ENCODE results near the gene CSRP1.

Gene CSRP1

DNA sequence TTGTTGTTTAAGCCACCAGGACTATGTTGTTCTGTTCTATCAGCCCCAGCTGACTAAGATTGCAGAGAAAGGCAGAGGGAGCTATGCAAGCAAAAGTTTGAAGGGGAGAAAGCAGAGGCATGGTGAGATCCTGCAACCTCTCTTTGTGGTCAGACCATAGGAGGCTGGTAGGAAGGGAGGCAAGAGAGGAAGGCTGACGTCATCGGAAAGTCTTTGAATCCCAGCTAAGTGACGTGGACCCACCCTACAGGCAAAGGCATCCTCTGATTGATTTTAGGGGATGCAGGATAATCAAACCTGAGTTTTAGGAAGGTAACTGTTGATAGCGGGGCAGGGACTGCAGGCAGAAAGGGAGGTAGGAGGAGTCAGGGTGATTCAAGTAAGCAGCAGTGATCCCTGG lies 62.1 kb downstream of the CSRP1 start:
- Histone ChIP-seq H3K4me3 (ENCODE audit: low read depth, low read length) (no peak overlapping the region), H3K27ac (no peak overlapping the region), H3K9me3 (ENCODE audit: severe bottlenecking) (peaks cover 13% of the 10 kb centered on the region), H3K36me3 (no peaks in the 10 kb centered on the region), H3K27me3 (ENCODE audit: insufficient read depth, low read depth, severe bottlenecking) (no peaks in the 10 kb centered on the region)
- DNase-seq, result no peak
- TF ChIP-seq, protein P1, sequence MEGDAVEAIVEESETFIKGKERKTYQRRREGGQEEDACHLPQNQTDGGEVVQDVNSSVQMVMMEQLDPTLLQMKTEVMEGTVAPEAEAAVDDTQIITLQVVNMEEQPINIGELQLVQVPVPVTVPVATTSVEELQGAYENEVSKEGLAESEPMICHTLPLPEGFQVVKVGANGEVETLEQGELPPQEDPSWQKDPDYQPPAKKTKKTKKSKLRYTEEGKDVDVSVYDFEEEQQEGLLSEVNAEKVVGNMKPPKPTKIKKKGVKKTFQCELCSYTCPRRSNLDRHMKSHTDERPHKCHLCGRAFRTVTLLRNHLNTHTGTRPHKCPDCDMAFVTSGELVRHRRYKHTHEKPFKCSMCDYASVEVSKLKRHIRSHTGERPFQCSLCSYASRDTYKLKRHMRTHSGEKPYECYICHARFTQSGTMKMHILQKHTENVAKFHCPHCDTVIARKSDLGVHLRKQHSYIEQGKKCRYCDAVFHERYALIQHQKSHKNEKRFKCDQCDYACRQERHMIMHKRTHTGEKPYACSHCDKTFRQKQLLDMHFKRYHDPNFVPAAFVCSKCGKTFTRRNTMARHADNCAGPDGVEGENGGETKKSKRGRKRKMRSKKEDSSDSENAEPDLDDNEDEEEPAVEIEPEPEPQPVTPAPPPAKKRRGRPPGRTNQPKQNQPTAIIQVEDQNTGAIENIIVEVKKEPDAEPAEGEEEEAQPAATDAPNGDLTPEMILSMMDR (IDR thresholded peaks at IDR 0.05; ENCODE audit: low read depth, low read length), result no peak

DNA sequence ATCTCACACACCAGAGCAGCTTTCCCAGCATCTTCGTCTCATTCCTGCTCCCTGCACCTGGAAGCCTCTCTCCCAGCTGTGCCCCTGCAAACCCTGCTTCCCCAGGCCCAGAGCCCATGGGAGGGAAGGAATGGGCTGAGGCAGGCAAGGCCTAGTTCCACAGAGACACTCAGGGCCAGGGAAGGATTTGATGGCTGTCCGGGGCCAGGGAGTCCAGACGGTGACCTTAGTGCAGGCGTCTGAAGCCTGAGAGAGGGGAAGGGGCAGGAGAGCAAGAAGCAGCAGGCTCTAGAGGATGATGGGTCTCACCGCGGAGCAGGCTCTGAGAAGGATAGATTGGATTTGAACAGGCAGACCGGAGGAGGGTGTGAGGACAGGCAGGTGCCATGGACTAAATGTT lies 63.2 kb downstream of the CSRP1 start:
- TF ChIP-seq, protein P1 (IDR thresholded peaks at IDR 0.05; ENCODE audit: low read depth, low read length), result no peak
- no peaks in the 10 kb centered on the region for H3K36me3 ChIP-seq
- peaks cover 13% of the 10 kb centered on the region for H3K9me3 ChIP-seq (ENCODE audit: severe bottlenecking)
- no peak for DNase-seq
- no peak overlapping the region for H3K4me3 ChIP-seq (ENCODE audit: low read depth, low read length)
- no peak overlapping the region for H3K27ac ChIP-seq
- H3K27me3 ChIP-seq (ENCODE audit: insufficient read depth, low read depth, severe bottlenecking), result no peaks in the 10 kb centered on the region

DNA sequence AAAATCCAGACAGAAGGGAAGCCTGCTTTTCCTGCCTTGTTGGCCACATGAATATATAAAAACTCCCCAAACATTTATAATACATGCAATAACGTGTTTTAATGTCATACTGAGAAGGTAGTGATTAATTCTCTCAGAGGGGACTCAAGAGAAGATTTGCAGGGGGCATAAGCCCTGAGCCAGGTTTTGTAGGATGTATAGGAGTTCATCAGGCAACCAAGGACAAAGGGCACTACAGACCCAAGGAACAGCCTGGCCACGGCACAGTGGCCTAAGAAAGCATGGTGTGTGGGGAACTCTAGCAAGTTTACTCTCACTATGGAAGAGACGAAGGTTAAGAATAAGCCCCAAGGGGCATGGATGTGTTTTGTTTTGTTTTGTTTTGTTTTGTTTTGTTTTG lies 70.0 kb downstream of the CSRP1 start:
- TF ChIP-seq, protein P1 (IDR thresholded peaks at IDR 0.05; ENCODE audit: low read depth, low read length), result no peak
- H3K4me3 ChIP-seq (ENCODE audit: low read depth, low read length), result no peak overlapping the region
- DNase-seq, result no peak
- no peaks in the 10 kb centered on the region for H3K36me3 ChIP-seq
- no peaks in the 10 kb centered on the region for H3K27me3 ChIP-seq (ENCODE audit: insufficient read depth, low read depth, severe bottlenecking)
- peaks cover 13% of the 10 kb centered on the region for H3K9me3 ChIP-seq (ENCODE audit: severe bottlenecking)
- H3K27ac ChIP-seq, result no peak overlapping the region

DNA sequence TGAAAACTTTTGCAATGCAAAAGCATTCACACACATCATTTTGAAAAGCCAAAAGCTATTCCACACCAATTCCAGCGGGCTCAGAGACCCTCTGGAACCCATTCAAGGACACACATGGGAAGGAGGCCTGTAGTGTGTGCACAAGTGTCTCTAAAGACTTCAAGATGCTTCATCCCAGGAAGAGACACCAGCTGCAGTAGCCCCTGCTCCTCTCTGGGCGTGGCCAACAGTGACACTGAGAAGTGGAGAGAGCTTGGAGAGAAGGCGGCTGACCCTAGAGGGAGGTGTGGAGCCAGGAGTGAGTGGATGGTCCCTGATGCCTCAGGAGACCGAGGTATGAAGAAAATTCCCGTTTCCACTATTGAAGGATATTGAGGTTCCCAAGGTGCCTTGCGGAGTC lies 70.5 kb downstream of the CSRP1 start:
- Histone ChIP-seq H3K4me3 (ENCODE audit: low read depth, low read length) (no peak overlapping the region), H3K27me3 (ENCODE audit: insufficient read depth, low read depth, severe bottlenecking) (no peaks in the 10 kb centered on the region), H3K9me3 (ENCODE audit: severe bottlenecking) (peaks cover 10% of the 10 kb centered on the region), H3K27ac (no peak overlapping the region), H3K36me3 (no peaks in the 10 kb centered on the region)
- TF ChIP-seq, protein P1 (IDR thresholded peaks at IDR 0.05; ENCODE audit: low read depth, low read length), result peak; percentile 82
- DNase-seq, result peak; percentile 94

DNA sequence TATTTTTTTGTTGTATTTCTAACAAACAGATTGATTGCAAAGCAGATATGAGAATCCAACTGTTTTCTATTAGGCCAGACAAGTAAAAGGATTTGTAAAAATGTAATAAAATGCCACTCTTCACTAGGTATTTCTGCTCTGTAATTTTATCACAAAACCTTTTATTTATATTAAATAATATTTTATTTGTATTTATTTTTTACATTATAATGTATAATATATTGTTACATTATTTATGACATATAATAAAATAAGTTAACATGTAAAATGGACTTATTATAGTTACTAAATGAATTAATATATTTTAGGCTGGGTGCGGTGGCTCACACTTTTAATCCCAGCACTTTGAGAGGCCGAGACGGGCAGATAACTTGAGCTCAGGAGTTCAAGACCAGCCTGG lies 72.7 kb downstream of the CSRP1 start:
- TF ChIP-seq, protein P1 (IDR thresholded peaks at IDR 0.05; ENCODE audit: low read depth, low read length), result no peak
- Histone ChIP-seq H3K4me3 (ENCODE audit: low read depth, low read length) (no peak overlapping the region), H3K36me3 (no peaks in the 10 kb centered on the region), H3K27me3 (ENCODE audit: insufficient read depth, low read depth, severe bottlenecking) (no peaks in the 10 kb centered on the region), H3K9me3 (ENCODE audit: severe bottlenecking) (no peaks in the 10 kb centered on the region), H3K27ac (no peak overlapping the region)
- DNase-seq, result no peak

DNA sequence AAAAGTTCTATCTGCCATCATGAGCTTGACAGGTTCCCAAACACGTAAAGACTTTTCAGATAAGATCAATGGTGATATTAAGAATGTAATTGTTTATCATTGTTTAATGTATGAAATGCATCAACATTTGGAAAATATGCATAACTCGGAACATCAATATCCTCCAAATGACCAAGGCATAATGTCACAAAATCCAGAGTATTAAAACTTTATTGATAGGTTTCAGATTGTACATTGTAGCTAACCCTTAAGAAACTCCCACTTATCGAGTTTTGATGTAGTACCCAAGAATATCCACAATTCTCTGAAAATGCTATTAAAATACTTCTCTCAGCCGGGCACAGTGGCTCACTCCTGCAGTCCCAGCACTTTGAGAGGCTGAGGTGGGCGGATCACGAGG lies 73.3 kb downstream of the CSRP1 start:
- no peaks in the 10 kb centered on the region for H3K27me3 ChIP-seq (ENCODE audit: insufficient read depth, low read depth, severe bottlenecking)
- H3K27ac ChIP-seq, result no peak overlapping the region
- DNase-seq, result no peak
- H3K4me3 ChIP-seq (ENCODE audit: low read depth, low read length), result no peak overlapping the region
- no peaks in the 10 kb centered on the region for H3K9me3 ChIP-seq (ENCODE audit: severe bottlenecking)
- TF ChIP-seq, protein P1 (IDR thresholded peaks at IDR 0.05; ENCODE audit: low read depth, low read length), result no peak
- no peaks in the 10 kb centered on the region for H3K36me3 ChIP-seq

Measured in WERI-Rb-1 (cell line).